Stromal cell of bone marrow (primary cell): ENCODE results near the gene GIMAP5.
"Not testable (repeated sequence)": the region's sequence is repeated elsewhere in the genome, so short reads cannot be mapped to it uniquely, and the experiment has no call there.

Source experiments
- DNase-seq: peaks from one replicate; pipeline ENCODE4 v3.0.0-alpha.2; 2012; ENCODE audit warnings: low read depth

Gene GIMAP5

DNA sequence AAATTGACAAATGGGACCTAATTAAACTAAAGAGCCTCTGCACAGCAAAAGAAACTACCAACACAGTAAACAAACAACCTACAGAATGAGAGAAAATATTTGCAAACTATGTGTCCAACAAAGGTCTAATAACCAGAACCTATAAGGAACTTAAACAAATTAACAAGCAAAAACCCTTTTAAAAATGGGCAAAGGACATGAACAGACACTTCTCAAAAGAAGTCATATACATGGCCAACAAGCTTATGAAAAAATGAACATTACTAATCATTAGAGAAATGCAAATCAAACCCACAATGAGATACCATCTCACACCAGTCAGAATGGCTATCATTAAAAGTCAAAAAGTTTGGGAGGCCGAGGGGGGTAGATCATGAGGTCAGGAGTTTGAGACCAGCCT lies 36.9 kb downstream of the GIMAP5 start:
- DNase-seq, result not testable (repeated sequence)

DNA sequence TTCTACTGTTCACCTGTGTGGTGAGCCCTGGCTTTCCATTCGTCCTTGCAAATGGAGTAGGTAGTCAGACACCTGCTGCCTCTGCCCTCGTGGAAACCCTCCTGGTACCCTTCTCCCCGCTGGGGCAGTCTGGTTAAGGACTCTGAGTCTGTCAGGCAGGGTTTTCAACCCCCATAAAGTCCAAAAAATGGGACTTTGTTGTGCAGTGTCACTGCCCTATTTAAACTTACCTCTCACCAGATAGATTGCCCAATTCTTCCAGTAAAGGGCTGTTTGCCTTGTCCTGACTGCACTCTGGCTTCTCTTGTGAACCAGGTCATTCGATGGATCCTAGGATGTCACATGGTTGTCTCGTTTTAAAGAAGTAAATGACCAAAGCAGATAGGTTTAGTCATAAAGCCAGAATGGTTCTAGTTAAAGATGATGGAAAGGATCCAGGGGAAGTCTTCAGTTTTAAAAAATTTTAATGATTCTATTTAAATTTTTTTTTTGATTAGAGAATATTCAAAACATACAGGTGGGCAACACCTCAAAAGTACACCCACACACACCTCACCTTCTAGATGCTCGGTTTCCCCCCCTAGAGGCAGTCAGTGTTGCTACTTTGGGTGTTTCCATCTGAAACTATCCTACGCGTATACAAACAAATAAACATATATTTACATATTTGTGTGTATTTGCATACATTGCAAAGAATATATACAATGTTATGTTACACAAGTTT lies 41.0 kb downstream of the GIMAP5 start:
- no peak for DNase-seq

DNA sequence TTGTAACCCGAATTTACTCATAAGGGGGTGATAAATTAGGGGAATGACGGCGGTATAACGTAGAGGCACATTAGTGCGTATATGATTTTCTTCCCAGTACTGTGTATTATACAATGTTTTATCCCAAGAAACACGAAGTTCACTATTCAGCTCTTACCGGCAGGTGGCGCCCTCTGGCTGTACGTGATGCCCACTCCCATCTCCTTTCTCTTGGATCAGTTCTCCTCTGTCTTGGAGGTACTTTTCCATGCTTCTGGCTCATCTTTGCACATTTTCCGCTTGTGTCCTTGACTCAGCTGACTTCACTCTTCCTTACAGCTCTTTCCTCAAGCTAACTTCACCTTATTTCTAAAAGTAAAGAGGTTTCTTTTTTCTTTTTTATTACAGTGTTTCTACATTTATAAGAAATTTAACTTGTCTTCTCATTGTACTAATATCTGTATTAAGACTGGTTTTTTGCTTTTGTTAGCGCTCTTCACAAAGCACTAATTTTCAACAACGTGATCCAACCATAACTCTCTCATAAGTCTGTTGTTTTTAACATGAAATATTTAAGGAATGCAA lies 41.6 kb downstream of the GIMAP5 start:
- DNase-seq, result peak; percentile 51

GRCh38 chr7:150780292-150780691 lies 43.1 kb downstream of the GIMAP5 start:
- DNase-seq, result no peak

DNA sequence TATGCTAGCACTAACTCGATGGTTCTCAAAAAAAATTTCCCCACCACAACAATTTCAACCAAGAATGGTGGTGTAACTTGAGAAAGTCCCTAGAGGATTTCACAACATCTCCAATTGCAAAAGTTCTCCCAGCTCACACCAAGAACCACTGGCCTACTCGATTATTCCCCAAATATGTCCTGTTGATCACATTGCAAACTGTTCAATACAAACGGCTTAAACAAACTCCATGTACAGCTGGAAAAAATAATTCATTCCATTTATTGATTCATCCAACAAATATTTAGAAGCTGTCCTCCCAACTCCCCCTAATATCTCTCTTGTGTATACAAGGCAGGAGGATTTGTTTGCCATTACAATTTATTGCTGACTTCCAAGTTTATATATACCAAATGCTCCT lies 43.9 kb downstream of the GIMAP5 start:
- peak; percentile 58 for DNase-seq

- no peak for DNase-seq
Measured at GRCh38 chr7:150781961-150782360, 44.7 kb downstream of the GIMAP5 start.

- no peak for DNase-seq
Measured at GRCh38 chr7:150784120-150784736, 47.0 kb downstream of the GIMAP5 start.

GRCh38 chr7:150784954-150785353 lies 47.7 kb downstream of the GIMAP5 start:
- DNase-seq, result peak; percentile 15

DNA sequence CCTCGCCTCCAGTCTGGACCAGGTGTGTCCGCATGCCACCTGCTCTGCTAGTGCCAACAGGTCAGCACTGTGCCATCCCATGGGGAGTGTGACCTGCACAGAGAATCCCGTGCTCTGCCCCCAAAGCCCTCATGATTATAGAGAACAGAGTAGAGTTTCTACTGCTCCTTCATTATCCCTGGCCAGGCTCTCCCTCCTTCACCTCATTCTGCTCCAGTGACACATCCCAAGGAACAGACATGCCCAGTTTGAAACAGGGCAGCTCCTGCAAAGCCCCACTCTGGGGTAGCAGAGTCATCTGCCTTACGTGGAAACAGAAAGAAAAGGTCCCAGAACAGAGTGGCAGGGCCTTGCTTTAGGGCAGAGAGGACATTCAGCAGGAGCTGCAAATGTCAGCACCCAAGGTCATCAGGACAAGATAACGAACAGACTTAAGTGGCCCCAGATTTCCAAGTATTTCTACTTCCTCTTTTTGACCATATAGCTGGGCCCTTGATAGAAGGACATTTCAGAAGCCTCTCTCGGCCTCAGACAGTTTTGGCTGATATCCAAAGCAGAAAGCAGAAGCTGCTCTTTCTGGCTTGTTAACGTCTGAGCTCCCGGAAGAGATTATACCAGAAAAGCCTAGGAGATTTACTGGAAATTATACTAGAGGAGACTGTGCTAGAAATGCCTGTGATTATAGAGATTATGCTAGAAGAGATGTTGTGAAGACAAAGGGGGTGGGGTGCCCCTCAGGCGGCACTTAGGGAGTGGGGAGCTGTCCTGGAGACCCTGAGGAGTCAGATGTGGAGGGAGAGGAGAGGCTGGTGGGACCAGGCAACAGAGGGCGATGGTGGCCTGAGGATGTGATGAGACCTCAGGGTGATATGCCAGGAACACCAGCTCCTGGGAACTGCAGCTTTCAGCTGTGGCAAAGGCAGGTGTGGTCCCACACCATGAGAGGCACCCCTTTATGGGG lies 50.4 kb downstream of the GIMAP5 start:
- DNase-seq, result no peak

DNA sequence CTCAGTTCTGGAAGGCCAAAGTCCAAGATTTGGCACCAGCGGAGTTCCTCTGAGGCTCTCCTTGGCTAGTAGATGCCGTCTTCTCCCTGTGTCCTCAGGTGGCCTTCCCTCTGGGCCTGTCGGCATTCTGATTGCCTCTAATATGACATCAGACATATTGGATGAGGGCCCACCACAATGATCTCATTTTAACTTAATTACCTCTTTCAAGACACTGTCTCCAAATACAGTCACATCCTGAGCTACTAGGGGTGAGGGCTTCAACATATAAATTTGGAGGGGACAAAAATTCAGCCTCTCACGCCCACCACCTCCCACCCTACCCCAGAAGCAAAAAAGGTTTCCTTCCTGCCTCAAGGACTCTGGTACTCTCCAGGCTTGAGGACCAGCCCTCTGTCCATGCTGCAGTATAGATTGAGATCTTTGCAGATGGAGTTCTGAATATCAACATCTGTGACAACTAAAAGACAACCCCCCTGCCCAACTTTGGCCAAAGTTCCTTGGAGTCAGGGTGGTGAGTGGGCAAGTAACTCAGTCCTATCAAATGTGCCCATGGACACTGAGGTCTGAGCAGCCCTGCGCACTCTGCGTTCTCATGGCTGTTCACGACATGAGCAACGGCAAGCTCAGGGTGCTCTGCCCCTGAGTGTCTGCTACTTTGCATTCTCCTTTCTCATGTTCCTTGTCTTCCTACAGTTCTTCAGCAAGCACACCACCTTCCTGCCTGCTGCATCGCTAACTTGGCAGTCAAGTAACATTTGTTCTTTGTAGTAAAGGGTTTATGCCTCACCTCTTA lies 51.5 kb downstream of the GIMAP5 start:
- peak; percentile 40 for DNase-seq

- no peak for DNase-seq
Measured at GRCh38 chr7:150790416-150791075, 53.3 kb downstream of the GIMAP5 start.

GRCh38 chr7:150791304-150791703 lies 54.1 kb downstream of the GIMAP5 start:
- DNase-seq, result no peak

- DNase-seq, result no peak
Measured at GRCh38 chr7:150791746-150792452, 54.7 kb downstream of the GIMAP5 start.
